SK-N-SH (cell line): Measurements from ENCODE around the gene DEPDC1B. TPM values are rescaled to one million over a fixed set of nuclear protein-coding genes. Genes with fewer than 3 reads are reported as not detected.

ENCODE experiments used
- CTCF ChIA-PET: fragments of 300-600, 350-600 bp; formaldehyde crosslinking; extraction: SDS; loops from one replicate; lab custom pipeline; 2021; lab: Yijun Ruan, JAX
- POLR2A ChIA-PET: fragments of 350-600 bp; sonication (Branson Sonifier 250); formaldehyde crosslinking; extraction: SDS; loops from one replicate; lab custom pipeline; 2020; ENCODE audit warnings: antibody characterized with exemption, inconsistent platforms; lab: Yijun Ruan, JAX
- DNase-seq: peaks from one replicate; pipeline ENCODE4 v3.0.0; 2012
- H2AFZ ChIP-seq: fragments of 200-600 bp; sonication (generic); 2 replicates; pipeline ENCODE4 v1.8.1; 2016; ENCODE audit warnings: antibody characterized with exemption, mild to moderate bottlenecking, low read depth
- H3F3A ChIP-seq: fragments of 200-600 bp; sonication (generic); replicated peaks from 2 replicates; pipeline ENCODE3; 2016; ENCODE audit warnings: antibody characterized with exemption, mild to moderate bottlenecking; ENCODE audit not compliant: insufficient read depth
- H3K27ac ChIP-seq, 2 experiments: fragments of 200-500 bp in 1 of 2; fragments of 200-600 bp in 1 of 2; sonication (Bioruptor generic) in 1 of 2; sonication (generic), shearing (Covaris generic) in 1 of 2; 2 replicates each; pipeline versions ENCODE4 v1.5.1 to v1.6.1; 2014 to 2016; ENCODE audit warnings: low read depth in 2 of 2, inconsistent platforms in 1 of 2, low read length in 1 of 2, mild to moderate bottlenecking in 1 of 2, mixed read lengths in 1 of 2
- H3K27me3 ChIP-seq: fragments of 200-600 bp; sonication (generic), shearing (Covaris generic); 2 replicates; pipeline ENCODE4 v1.6.1; 2016; ENCODE audit warnings: mixed run types; ENCODE audit not compliant: insufficient read depth
- H3K36me3 ChIP-seq, 2 experiments: fragments of 200-500 bp in 1 of 2; fragments of 200-600 bp in 1 of 2; sonication (Bioruptor generic) in 1 of 2; sonication (generic) in 1 of 2; replicated peaks in 1 of 2; 2 replicates each; pipeline versions ENCODE3 to v1.5.1; 2014 to 2016; ENCODE audit warnings: low read length in 1 of 2, mild to moderate bottlenecking in 1 of 2; ENCODE audit not compliant: insufficient read depth in 2 of 2, control insufficient read depth in 1 of 2
- H3K4me1 ChIP-seq, 2 experiments: fragments of 200-500 bp in 1 of 2; fragments of 200-600 bp in 1 of 2; sonication (Bioruptor generic) in 1 of 2; sonication (generic), shearing (Covaris generic) in 1 of 2; 2 replicates each; pipeline versions ENCODE4 v1.5.1 to v1.6.1; 2014 to 2016; ENCODE audit warnings: low read depth in 1 of 2, low read length in 1 of 2, mixed run types in 1 of 2; ENCODE audit not compliant: insufficient read depth in 2 of 2, control insufficient read depth in 1 of 2
- H3K4me2 ChIP-seq: fragments of 200-600 bp; sonication (generic), shearing (Covaris generic); 2 replicates; pipeline ENCODE4 v1.6.1; 2017; ENCODE audit warnings: mixed run types
- H3K4me3 ChIP-seq, 2 experiments: fragments of 200-500 bp in 1 of 2; fragments of 200-600 bp in 1 of 2; sonication (Bioruptor generic) in 1 of 2; sonication (generic), shearing (Covaris generic) in 1 of 2; 2 replicates each; pipeline versions ENCODE4 v1.5.1 to v1.8.1; 2014 to 2016; ENCODE audit warnings: low read depth in 2 of 2, inconsistent platforms in 1 of 2, low read length in 1 of 2, mild to moderate bottlenecking in 1 of 2, mixed read lengths in 1 of 2, moderate library complexity in 1 of 2
- H3K79me2 ChIP-seq: fragments of 200-600 bp; sonication (generic); 2 replicates; pipeline ENCODE4 v1.8.1; 2017; ENCODE audit warnings: mild to moderate bottlenecking; ENCODE audit not compliant: insufficient read depth
- H3K9ac ChIP-seq: fragments of 200-600 bp; sonication (generic); 2 replicates; pipeline ENCODE4 v1.6.1; 2017; ENCODE audit warnings: mixed run types
- H3K9me2 ChIP-seq: fragments of 200-600 bp; sonication (generic); 2 replicates; pipeline ENCODE4 v1.6.1; 2017; ENCODE audit warnings: mixed run types
- H3K9me3 ChIP-seq: fragments of 200-600 bp; sonication (generic); 2 replicates; pipeline ENCODE4 v1.6.1; 2017; ENCODE audit warnings: mixed run types, mild to moderate bottlenecking, moderate library complexity
- H4K20me1 ChIP-seq: fragments of 200-600 bp; sonication (generic); 2 replicates; pipeline ENCODE4 v1.6.1; 2017; ENCODE audit warnings: mild to moderate bottlenecking, mixed run types; ENCODE audit not compliant: insufficient read depth
- EZH2phosphoT487 ChIP-seq: fragments of 200-600 bp; sonication (generic); IDR thresholded peaks from 2 replicates; pipeline ENCODE4 v1.6.1; 2017; ENCODE audit warnings: low read depth, mixed run types, mild to moderate bottlenecking, antibody characterized with exemption, moderate library complexity, borderline replicate concordance
- FOXJ3 ChIP-seq: sonication (generic); formaldehyde crosslinking; IDR thresholded peaks from 2 replicates; pipeline ENCODE4 v1.5.1; 2020; ENCODE audit warnings: mild to moderate bottlenecking, missing genetic modification reagents
- GATA2 ChIP-seq: sonication (generic); formaldehyde crosslinking; IDR thresholded peaks from 2 replicates; pipeline ENCODE4 v1.5.0; 2020; ENCODE audit warnings: mild to moderate bottlenecking, missing genetic modification reagents
- JUND ChIP-seq: IDR thresholded peaks from 2 replicates; pipeline ENCODE4 v1.4.0; 2012
- MXI1 ChIP-seq: IDR thresholded peaks from 2 replicates; pipeline ENCODE4 v1.6.1; 2012; ENCODE audit warnings: mild to moderate bottlenecking, low read depth, low read length, improper control_type of control experiment
- NFIC ChIP-seq: IDR thresholded peaks from 2 replicates; pipeline ENCODE4 v1.4.0; 2012; ENCODE audit warnings: borderline replicate concordance
- PBX3 ChIP-seq: IDR thresholded peaks from 2 replicates; pipeline ENCODE4; 2012
- POLR2AphosphoS5 ChIP-seq: IDR thresholded peaks from 2 replicates; pipeline ENCODE4 v1.6.1; 2012; ENCODE audit warnings: low read depth, low read length
- RAD21 ChIP-seq: IDR thresholded peaks from 2 replicates; pipeline ENCODE4 v1.6.1; 2012; ENCODE audit warnings: mild to moderate bottlenecking, low read length
- SIN3A ChIP-seq: IDR thresholded peaks from 2 replicates; pipeline ENCODE4 v1.6.1; 2012; ENCODE audit warnings: low read depth, mild to moderate bottlenecking, low read length, moderate library complexity, borderline replicate concordance
- SMC3 ChIP-seq: IDR thresholded peaks from 2 replicates; pipeline ENCODE4 v1.6.1; 2012; ENCODE audit warnings: low read depth, low read length, improper control_type of control experiment
- TAF1 ChIP-seq: IDR thresholded peaks from 2 replicates; pipeline ENCODE4 v1.6.1; 2012; ENCODE audit warnings: low read depth, mild to moderate bottlenecking, low read length, moderate library complexity, borderline replicate concordance
- USF2 ChIP-seq: fragments of 150-350 bp; IDR thresholded peaks from 2 replicates; pipeline ENCODE4 v1.6.1; 2017; ENCODE audit warnings: antibody characterized with exemption, low read length, low read depth, borderline replicate concordance
- ZBTB33 ChIP-seq: IDR thresholded peaks from 2 replicates; pipeline ENCODE4 v1.4.0; 2012; ENCODE audit warnings: low read depth, borderline replicate concordance
- WGBS: methylation state at CpG from one replicate; pipeline ENCODE4 v1.1.6; 2017; ENCODE audit warnings: low lambda C conversion rate; 5-methylcytosine and 5-hydroxymethylcytosine counted together
- polyA plus RNA-seq, 3 experiments: library from polyadenylated mRNA; depleted of rRNA; stranded (reverse); fragments of >200 nt; gene quantifications; 2 replicates each; pipeline ENCODE4 v1.2.3, GENCODE V29; 2012

DEPDC1B gene
- polyA plus RNA-seq, 1 of the 3 experiments (the other 2 are of a cell fraction): 4.7 TPM

- Histone ChIP-seq H3K79me2 (no peaks in the 10 kb centered on the region), H3K9me2 (no peaks in the 10 kb centered on the region), H4K20me1 (no peaks in the 10 kb centered on the region), H3K4me3 (no peak overlapping the region), H3F3A (no peaks in the 10 kb centered on the region), H2AFZ (no peak overlapping the region), H3K4me1 (no peaks in the 10 kb centered on the region), H3K36me3 (no peaks in the 10 kb centered on the region), H3K9me3 (no peaks in the 10 kb centered on the region), H3K27ac (no peak overlapping the region), H3K4me2 (no peak overlapping the region), H3K27me3 (no peaks in the 10 kb centered on the region), H3K9ac (no peak overlapping the region)
- ChIA-PET CTCF (no interaction called here), POLR2A (no interaction called here)
- no peak for DNase-seq
- TF ChIP-seq PBX3 (no peak), POLR2AphosphoS5 (no peak), SMC3 (no peak)
These were observed 88.7 kb downstream of the DEPDC1B start for GRCh38 chr5:60611099-60611740.

GRCh38 chr5:60604771-60605170 is 95.2 kb downstream of the DEPDC1B start:
- 92% methylated on average over 1 of the region's 1 CpG for WGBS

More at GRCh38 chr5:60604771-60605170, 95.2 kb downstream of the DEPDC1B start:
- Histone ChIP-seq H3K4me2 (no peak overlapping the region), H3K9me3 (no peaks in the 10 kb centered on the region), H3K79me2 (no peaks in the 10 kb centered on the region), H3K9me2 (no peaks in the 10 kb centered on the region), H2AFZ (no peak overlapping the region), H3K27me3 (no peaks in the 10 kb centered on the region), H3K4me3 (no peak overlapping the region), H3K4me1 (no peaks in the 10 kb centered on the region), H3K27ac (no peak overlapping the region), H3K9ac (no peak overlapping the region), H3F3A (no peaks in the 10 kb centered on the region), H4K20me1 (no peaks in the 10 kb centered on the region), H3K36me3 (no peaks in the 10 kb centered on the region)
- DNase-seq: no peak
- TF ChIP-seq RAD21: no peak
- no peak for TF ChIP-seq SIN3A
- TF ChIP-seq USF2: no peak
- no peak for TF ChIP-seq MXI1
- no peak for TF ChIP-seq ZBTB33
- TF ChIP-seq JUND: no peak
- no peak for TF ChIP-seq NFIC
- TF ChIP-seq TAF1: no peak
- TF ChIP-seq EZH2phosphoT487: no peak
- TF ChIP-seq FOXJ3 (CRISPR knock-in tag): no peak
- no peak for TF ChIP-seq GATA2
- ChIA-PET CTCF (no interaction called here), POLR2A (no interaction called here)
